ENCODE results near the gene CXorf58. TPM values are rescaled to one million over a fixed set of nuclear protein-coding genes. Genes with fewer than 3 reads are reported as not detected.
"Not testable (repeated sequence)": the region's sequence is repeated elsewhere in the genome, so short reads cannot be mapped to it uniquely, and the experiment has no call there.

Gene CXorf58
- total RNA-seq, 1 donor, result 0.10 TPM

DNA sequence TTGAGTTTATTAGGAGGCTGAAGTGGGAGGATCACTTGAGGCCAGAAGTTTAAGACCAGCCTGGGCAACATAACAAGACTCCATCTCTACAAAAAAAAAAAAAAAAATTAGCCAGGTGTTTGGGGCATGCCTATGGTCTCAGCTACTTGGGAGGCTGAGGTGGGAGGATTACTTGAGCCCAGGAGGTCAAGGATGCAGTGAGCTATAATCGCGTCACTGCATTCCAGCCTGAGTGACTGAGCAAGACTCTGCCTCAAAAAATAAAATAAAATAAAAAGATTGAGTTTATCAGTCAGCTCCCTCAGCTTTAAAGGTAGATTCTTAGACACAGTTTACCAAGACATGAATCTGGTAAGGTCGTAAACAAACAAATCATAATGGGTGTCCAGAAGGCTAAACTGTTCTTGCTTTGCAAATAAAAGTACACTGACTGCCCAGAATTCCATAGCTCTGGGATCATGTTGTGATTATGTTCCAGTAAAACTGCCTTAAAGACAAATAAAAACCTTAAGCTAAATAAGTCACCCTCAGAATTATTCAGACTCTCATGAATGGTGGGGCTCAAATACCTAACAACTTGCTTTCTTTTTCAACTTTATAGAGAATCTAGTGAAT, 18.8 kb upstream of the CXorf58 start:
- peaks cover 5% of the 10 kb centered on the region for H3K4me1 ChIP-seq (ENCODE audit: insufficient read depth, low read length)
- no peaks in the 10 kb centered on the region for H3K9me3 ChIP-seq (ENCODE audit: low read depth, low read length)
- H3K27me3 ChIP-seq (ENCODE audit: insufficient read depth, low read length), result no peaks in the 10 kb centered on the region
- H3K4me3 ChIP-seq (ENCODE audit: low read length), result no peak overlapping the region

DNA sequence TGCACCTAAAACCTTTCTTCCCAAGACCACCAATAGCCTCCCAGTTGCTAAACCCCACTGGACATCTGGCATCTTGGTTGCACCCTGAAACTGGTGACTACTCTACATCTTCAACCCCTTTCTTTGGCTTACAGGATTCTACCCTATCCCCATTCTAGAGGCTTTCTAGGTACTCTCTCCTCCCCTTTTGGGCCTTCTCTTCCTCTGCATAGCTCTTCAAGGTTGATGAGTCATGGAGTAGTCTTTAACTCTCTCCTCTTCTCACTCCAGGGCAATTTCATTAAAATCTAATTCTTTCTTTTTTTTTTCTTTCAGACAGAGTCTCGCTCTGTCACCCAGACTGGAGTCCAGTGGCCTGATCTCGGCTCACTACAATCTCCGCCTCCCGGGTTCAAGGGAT, 16.9 kb upstream of the CXorf58 start:
- Histone ChIP-seq H3K4me1 (ENCODE audit: insufficient read depth, low read length) (no peaks in the 10 kb centered on the region), H3K4me3 (ENCODE audit: low read length) (no peak overlapping the region), H3K27me3 (ENCODE audit: insufficient read depth, low read length) (no peaks in the 10 kb centered on the region), H3K9me3 (ENCODE audit: low read depth, low read length) (no peaks in the 10 kb centered on the region)

DNA sequence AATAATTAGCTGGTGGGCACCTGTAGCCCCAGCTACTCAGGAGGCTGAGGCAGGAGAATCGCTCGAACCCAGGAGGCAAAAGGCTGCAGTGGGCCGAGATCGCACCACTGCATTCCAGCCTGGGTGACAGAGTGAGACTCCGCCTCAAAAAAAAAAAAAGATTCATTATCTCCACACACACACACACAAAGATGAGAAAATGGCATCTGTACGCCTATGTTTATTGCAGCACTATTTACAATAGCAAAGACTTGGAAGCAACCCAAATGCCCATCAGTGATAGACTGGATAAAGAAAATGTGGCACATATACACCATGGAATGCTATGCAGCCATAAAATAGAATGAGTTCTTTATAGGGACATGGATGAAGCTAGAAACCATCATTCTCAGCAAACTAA, 12.8 kb upstream of the CXorf58 start:
- not testable (repeated sequence) for H3K4me1 ChIP-seq (ENCODE audit: insufficient read depth, low read length); H3K4me3 ChIP-seq (ENCODE audit: low read length); H3K9me3 ChIP-seq (ENCODE audit: low read depth, low read length); H3K27me3 ChIP-seq (ENCODE audit: insufficient read depth, low read length)

DNA sequence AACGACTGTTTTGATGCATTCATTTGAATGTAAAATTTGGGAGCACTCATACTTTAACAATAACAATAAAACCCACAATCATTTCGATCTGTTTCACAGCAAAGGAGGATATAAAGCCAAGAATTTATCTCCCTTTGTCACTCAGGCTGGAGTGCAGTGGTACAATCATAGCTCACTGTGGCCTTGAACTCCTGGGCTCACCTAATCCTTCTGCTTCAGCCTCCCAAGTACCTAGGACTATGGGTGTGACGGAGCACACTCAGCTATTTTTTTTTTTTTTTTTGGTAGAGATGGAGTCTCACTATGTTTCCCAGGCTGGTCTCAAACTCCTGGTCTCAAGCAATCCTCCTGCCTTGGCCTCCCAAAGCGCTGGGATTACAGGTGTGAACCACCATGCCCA, 11.3 kb upstream of the CXorf58 start:
- H3K9me3 ChIP-seq (ENCODE audit: low read depth, low read length); H3K27me3 ChIP-seq (ENCODE audit: insufficient read depth, low read length); H3K4me3 ChIP-seq (ENCODE audit: low read length): not testable (repeated sequence)
- H3K4me1 ChIP-seq (ENCODE audit: insufficient read depth, low read length), result peaks cover 15% of the 10 kb centered on the region

DNA sequence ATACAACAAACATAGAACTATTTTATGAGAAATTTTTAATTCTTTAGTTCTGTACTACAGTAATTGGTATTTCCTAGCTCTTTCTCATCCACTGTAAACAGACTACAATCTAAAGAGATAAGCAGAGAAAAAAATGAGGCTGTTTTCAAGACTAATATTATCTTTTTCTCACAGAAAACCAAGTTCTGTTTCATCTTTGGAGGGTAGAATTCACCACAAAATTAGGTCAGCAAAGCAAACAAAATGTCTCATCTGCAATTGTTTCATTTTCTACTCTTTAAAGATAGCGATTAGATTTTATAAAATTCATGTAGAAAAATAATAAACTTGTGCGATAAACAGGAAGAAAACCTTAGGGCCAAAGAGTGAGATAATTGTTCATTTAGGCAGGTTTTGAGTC, 10.8 kb upstream of the CXorf58 start:
- H3K4me3 ChIP-seq (ENCODE audit: low read length), result no peak overlapping the region
- H3K4me1 ChIP-seq (ENCODE audit: insufficient read depth, low read length), result peaks cover 19% of the 10 kb centered on the region
- no peaks in the 10 kb centered on the region for H3K27me3 ChIP-seq (ENCODE audit: insufficient read depth, low read length)
- H3K9me3 ChIP-seq (ENCODE audit: low read depth, low read length), result no peaks in the 10 kb centered on the region

DNA sequence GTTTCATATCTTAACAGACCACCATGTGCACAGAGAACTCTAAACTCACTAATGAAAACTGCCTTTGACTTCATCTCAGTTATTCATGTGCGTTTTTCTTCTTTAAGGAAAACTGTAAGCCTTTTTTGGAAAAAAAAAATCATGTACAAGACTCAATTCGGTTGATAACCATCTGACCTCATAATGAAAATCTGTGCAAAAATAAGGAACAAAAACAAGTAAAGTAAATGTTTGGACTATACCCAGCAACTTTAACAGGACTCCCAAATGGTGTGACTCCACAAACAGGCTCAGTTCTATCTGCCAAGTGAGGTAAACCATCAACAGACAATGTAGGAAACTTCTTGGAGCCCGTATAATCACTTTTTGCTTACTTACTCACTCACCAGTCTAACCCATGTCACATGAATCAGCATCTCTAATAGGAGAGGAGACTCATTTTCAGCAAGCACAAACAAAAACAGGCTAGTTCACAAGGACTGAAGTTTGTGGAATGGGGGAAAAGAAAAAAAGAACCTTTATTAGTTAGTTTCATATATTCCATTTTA, 9.3 kb upstream of the CXorf58 start:
- Histone ChIP-seq H3K4me1 (ENCODE audit: insufficient read depth, low read length) (peaks cover 23% of the 10 kb centered on the region), H3K4me3 (ENCODE audit: low read length) (no peak overlapping the region), H3K9me3 (ENCODE audit: low read depth, low read length) (no peaks in the 10 kb centered on the region), H3K27me3 (ENCODE audit: insufficient read depth, low read length) (no peaks in the 10 kb centered on the region)

DNA sequence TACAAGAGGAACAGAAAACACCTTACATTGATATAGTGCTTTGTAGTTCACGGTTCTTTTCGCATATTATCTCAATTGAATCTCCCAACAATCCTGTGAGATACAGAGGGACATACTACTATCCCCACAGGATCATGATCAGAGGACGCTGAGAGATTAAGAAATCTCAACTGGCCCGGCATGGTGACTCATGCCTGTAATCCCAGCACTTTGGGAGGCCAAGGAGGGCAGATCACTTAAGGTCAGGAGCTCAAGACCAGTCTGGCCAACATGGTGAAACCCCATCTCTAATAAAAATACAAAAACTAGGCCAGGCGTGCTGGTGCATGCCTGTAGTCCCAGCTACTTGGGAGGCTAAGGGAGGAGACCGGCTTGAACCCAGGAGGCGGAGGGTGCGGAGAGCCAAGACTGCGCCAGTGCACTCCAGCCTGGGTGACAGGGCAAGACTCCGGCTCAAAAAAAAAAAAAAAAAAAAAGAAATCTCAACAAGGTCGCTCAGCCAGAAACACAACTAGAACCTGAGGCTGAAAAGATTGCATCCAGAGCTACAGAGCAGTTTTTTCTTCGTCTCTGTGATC, 7.5 kb upstream of the CXorf58 start:
- Histone ChIP-seq H3K4me1 (ENCODE audit: insufficient read depth, low read length) (peaks cover 23% of the 10 kb centered on the region), H3K9me3 (ENCODE audit: low read depth, low read length) (no peaks in the 10 kb centered on the region), H3K27me3 (ENCODE audit: insufficient read depth, low read length) (no peaks in the 10 kb centered on the region), H3K4me3 (ENCODE audit: low read length) (no peak overlapping the region)

DNA sequence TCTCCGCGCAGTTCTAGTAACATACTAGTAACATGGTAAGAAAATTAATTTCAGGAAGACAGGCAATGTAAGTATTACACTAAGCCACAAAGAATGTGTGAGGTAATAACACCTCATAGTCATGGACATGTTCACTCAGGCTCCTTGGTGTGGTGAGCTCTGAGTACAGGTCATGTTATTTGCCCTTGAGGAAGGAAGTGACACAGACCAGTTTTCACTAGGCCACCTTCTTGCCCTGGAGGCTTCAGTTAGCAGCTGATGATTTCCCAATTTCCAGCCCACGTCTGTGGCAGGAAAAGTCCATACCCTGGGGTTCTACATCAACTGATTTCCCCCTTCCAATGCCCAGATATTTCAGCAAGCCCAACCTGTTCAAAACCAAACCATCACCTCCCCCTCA, 6.7 kb upstream of the CXorf58 start:
- no peaks in the 10 kb centered on the region for H3K27me3 ChIP-seq (ENCODE audit: insufficient read depth, low read length)
- no peaks in the 10 kb centered on the region for H3K9me3 ChIP-seq (ENCODE audit: low read depth, low read length)
- peaks cover 23% of the 10 kb centered on the region for H3K4me1 ChIP-seq (ENCODE audit: insufficient read depth, low read length)
- H3K4me3 ChIP-seq (ENCODE audit: low read length), result no peak overlapping the region

DNA sequence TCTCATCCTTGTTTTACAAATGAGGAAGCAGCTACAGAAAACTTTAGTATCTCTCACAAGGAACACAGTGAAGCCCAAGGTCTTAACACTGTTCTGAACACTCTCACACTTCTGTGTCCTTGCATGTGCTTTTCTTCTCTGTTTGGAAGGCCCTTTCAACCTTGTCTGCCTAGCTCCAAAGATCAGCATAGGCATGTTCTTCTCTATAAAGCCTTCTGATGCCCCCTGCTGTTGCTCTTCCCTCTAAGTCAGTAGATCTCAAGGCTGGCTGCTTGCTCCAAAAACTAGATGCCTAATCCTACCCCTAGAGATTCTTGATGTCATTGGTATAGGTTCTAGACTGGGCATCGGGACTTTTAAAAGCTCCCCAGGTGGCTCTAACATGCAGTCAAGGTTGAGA, 6.0 kb upstream of the CXorf58 start:
- Histone ChIP-seq H3K27me3 (ENCODE audit: insufficient read depth, low read length) (no peaks in the 10 kb centered on the region), H3K9me3 (ENCODE audit: low read depth, low read length) (no peaks in the 10 kb centered on the region), H3K4me1 (ENCODE audit: insufficient read depth, low read length) (peaks cover 26% of the 10 kb centered on the region), H3K4me3 (ENCODE audit: low read length) (no peak overlapping the region)

DNA sequence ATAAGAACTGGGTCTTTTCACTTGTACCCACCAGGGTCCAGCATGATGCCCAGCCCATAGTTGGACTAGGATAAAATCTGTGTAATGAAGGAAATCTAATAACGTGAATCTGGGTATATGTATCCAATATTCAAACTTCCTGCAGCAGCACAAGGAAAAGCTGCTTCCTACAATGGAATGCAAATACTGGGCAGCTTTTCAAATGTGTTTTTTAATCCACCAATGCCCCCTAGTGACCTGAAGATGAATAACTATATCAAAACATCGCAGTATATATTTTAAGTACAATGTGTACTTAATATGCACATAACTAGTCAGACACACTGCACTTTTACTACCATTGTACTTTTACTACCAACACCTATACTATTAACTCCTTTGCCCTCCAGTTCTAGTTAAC, 5.4 kb upstream of the CXorf58 start:
- H3K27me3 ChIP-seq (ENCODE audit: insufficient read depth, low read length), result no peaks in the 10 kb centered on the region
- H3K9me3 ChIP-seq (ENCODE audit: low read depth, low read length), result no peaks in the 10 kb centered on the region
- H3K4me1 ChIP-seq (ENCODE audit: insufficient read depth, low read length), result peaks cover 30% of the 10 kb centered on the region
- no peak overlapping the region for H3K4me3 ChIP-seq (ENCODE audit: low read length)

DNA sequence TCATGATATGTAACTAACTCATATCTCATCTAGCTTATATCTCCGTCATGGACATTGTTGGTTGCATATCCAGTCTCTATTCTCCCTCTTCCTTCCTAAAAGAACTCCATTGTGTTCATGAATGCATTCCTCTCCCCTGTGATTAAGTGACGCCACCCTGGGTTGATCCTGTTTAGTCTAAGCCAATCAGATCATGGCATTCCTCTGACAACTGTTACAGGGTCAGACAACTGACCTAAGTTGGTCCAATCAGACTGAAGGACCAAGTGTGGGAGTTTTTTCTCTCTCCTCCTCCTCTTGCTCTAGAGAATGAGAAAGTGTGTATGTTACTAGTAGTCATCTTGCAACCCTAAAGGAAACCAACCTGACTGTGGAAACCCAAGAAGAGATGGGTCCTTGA, 3.7 kb upstream of the CXorf58 start:
- H3K4me1 ChIP-seq (ENCODE audit: insufficient read depth, low read length), result peaks cover 39% of the 10 kb centered on the region

DNA sequence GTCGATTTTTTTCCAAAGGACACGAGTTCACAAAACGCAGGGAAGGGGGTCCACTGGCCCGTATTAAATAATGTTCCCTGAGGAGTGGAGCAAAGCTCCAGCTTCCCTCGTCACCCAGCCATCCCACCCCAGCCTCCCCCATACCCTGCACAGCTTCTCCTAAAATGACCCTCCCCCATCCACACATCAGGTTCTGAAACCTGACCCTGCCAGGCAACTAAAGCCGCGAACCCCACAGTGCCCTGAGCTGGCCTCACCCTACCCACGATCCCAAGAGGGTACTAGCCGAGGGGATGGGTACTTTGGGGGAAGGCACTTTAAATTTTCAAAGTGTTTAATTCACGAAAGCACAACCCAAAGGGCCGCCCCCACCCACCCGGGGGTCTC, 702 bp upstream of the CXorf58 start:
- no peaks in the 10 kb centered on the region for H3K27me3 ChIP-seq (ENCODE audit: insufficient read depth, low read length)
- H3K4me1 ChIP-seq (ENCODE audit: insufficient read depth, low read length), result peaks cover 25% of the 10 kb centered on the region
- H3K4me3 ChIP-seq (ENCODE audit: low read length), result peak overlapping the region; percentile 46
- H3K9me3 ChIP-seq (ENCODE audit: low read depth, low read length), result no peaks in the 10 kb centered on the region

More for the DNA sequence above, 3.7 kb upstream of the CXorf58 start:
- Histone ChIP-seq H3K27me3 (ENCODE audit: insufficient read depth, low read length) (no peaks in the 10 kb centered on the region), H3K9me3 (ENCODE audit: low read depth, low read length) (no peaks in the 10 kb centered on the region), H3K4me3 (ENCODE audit: low read length) (no peak overlapping the region)

DNA sequence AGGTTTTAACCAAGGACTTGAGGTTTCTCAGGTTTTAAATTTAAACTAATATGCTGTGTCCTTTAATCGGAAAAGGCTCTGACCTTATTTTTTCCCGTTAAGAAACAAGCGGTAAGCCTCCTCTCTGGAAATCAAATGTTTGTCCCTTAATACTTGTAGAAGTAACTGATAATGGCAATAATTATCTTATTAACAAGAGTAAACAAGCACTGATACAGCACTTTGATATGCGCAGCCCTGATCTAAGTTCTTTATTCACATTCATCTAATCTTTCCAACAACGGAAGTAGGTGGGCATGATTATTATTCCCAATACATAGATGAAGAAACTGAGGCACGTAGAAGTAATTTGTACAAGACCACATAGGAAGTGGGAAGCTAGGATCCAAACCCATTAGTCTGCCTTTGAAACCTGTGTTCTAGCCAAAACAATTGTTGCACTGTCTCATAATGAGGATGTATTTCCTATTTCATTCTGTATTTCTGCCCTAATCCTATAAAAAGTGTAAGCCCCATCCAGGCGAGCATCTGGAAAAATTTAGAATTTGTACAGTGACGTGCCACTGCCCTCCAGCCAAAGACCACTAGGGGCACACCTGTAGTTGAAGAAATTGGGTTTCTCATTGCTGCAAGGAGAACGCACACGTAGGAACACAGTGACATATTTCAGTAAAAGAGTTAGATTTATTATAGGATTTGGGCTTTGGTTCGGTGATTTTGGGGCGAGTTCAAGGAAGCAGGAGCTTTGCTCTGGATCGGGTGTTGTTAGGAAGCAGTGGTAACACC, 606 bp downstream of the CXorf58 start:
- peak overlapping the region; percentile 13 for H3K4me3 ChIP-seq (ENCODE audit: low read length)
- H3K9me3 ChIP-seq (ENCODE audit: low read depth, low read length), result no peaks in the 10 kb centered on the region
- H3K4me1 ChIP-seq (ENCODE audit: insufficient read depth, low read length), result peaks cover 21% of the 10 kb centered on the region
- H3K27me3 ChIP-seq (ENCODE audit: insufficient read depth, low read length), result no peaks in the 10 kb centered on the region

DNA sequence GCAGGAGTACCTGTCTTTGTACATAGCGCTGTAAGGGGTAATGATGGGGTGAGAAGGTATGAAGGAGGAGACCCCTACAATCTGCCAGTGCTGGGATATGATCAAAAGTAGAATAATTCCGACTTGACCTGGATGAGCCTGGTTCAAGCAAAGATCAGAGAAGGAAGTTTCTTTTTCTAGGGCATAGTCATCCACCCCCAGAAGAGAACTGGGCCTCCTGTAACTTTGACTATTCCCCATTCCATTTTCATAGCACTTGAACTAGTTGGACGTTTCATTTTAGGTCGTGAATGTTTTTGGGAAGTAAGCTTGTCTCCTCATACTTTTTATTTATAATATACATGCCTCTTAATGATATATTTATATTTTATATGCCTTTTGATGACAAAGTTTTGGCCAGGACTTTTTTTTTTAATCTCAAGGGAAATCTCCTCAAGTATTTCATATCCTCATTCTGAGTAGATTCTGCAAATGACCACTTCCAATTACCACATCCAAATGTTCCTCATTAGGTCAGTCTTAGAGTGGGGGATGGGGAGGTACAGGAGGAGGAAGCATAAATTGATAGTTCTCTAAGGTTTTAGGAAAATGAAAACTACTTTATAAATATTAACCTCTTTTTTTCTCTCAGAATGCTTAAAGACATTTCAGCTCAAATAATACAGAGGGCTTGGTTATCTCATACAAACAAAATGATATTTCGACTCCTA, 3.5 kb downstream of the CXorf58 start:
- Histone ChIP-seq H3K4me1 (ENCODE audit: insufficient read depth, low read length) (peaks cover 21% of the 10 kb centered on the region), H3K9me3 (ENCODE audit: low read depth, low read length) (no peaks in the 10 kb centered on the region), H3K4me3 (ENCODE audit: low read length) (no peak overlapping the region), H3K27me3 (ENCODE audit: insufficient read depth, low read length) (no peaks in the 10 kb centered on the region)

DNA sequence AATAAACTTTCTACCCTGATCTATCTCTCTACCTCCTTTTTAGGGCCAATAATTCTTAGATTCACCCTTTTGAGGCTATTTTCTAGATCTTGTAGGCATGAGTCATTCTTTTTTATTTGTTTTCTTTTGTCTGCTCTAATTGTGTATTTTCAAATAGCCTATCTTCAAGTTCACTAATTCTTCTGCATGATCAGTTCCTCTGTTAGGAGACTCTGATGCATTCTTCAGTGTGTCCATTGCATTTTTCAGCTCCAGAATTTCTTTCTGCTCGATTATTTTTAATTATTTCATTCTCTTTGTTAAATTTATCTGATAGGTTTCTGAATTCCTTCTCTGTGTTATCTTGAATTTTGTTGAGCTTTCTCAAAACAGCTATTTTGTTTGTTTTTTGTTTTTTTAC, 11.3 kb downstream of the CXorf58 start:
- Histone ChIP-seq H3K4me3 (ENCODE audit: low read length) (no peak overlapping the region), H3K27me3 (ENCODE audit: insufficient read depth, low read length) (no peaks in the 10 kb centered on the region), H3K4me1 (ENCODE audit: insufficient read depth, low read length) (no peaks in the 10 kb centered on the region), H3K9me3 (ENCODE audit: low read depth, low read length) (no peaks in the 10 kb centered on the region)
